IPS-18a (cell line): Measurements from ENCODE around the gene ATP6V0E2.
A peak's percentile ranks its signal among the peaks of the same experiment; 100 is the strongest.

Experiments used
- H3K27ac ChIP-seq: one replicate; pipeline ENCODE4 v1.5.1; 2013; ENCODE audit warnings: low read length
- H3K27me3 ChIP-seq: one replicate; pipeline ENCODE4 v1.6.1; 2013; ENCODE audit warnings: mild to moderate bottlenecking, low read length; ENCODE audit not compliant: control insufficient read depth, insufficient read depth
- H3K36me3 ChIP-seq: one replicate; pipeline ENCODE4 v1.6.1; 2013; ENCODE audit warnings: low read depth, low read length; ENCODE audit not compliant: control insufficient read depth
- H3K4me1 ChIP-seq: one replicate; pipeline ENCODE4 v1.6.1; 2013; ENCODE audit warnings: low read depth, low read length; ENCODE audit not compliant: control insufficient read depth
- H3K4me3 ChIP-seq: one replicate; pipeline ENCODE4 v1.5.1; 2013; ENCODE audit warnings: low read length
- H3K9ac ChIP-seq: one replicate; pipeline ENCODE4 v1.6.1; 2013; ENCODE audit warnings: mild to moderate bottlenecking, low read length, moderate library complexity
- H3K9me3 ChIP-seq: one replicate; pipeline ENCODE4 v1.6.1; 2013; ENCODE audit warnings: low read depth, low read length; ENCODE audit not compliant: control insufficient read depth

Gene ATP6V0E2

GRCh38 chr7:149867762-149868622 lies 5.8 kb upstream of the ATP6V0E2 start:
- Histone ChIP-seq H3K27ac (no peak overlapping the region), H3K9me3 (no peaks in the 10 kb centered on the region), H3K4me3 (no peak overlapping the region), H3K36me3 (no peaks in the 10 kb centered on the region), H3K9ac (no peak overlapping the region), H3K4me1 (peaks cover 2% of the 10 kb centered on the region), H3K27me3 (peaks cover 10% of the 10 kb centered on the region)

- H3K36me3 ChIP-seq = no peaks in the 10 kb centered on the region
- H3K27ac ChIP-seq = no peak overlapping the region
- no peaks in the 10 kb centered on the region for H3K9me3 ChIP-seq
- no peak overlapping the region for H3K4me3 ChIP-seq
- H3K27me3 ChIP-seq = peaks cover 11% of the 10 kb centered on the region
- H3K9ac ChIP-seq = no peak overlapping the region
- peaks cover 3% of the 10 kb centered on the region for H3K4me1 ChIP-seq
Observed at GRCh38 chr7:149868623-149869290, 5.0 kb upstream of the ATP6V0E2 start.

GRCh38 chr7:149869291-149869650 lies 4.5 kb upstream of the ATP6V0E2 start:
- H3K36me3 ChIP-seq = no peaks in the 10 kb centered on the region
- H3K27me3 ChIP-seq = peaks cover 15% of the 10 kb centered on the region
- peaks cover 3% of the 10 kb centered on the region for H3K4me1 ChIP-seq
- H3K4me3 ChIP-seq = no peak overlapping the region
- H3K27ac ChIP-seq = no peak overlapping the region
- no peak overlapping the region for H3K9ac ChIP-seq
- H3K9me3 ChIP-seq = no peaks in the 10 kb centered on the region

GRCh38 chr7:149869867-149870266 lies 3.9 kb upstream of the ATP6V0E2 start:
- no peak overlapping the region for H3K4me3 ChIP-seq
- H3K4me1 ChIP-seq = peaks cover 8% of the 10 kb centered on the region
- no peaks in the 10 kb centered on the region for H3K9me3 ChIP-seq
- no peak overlapping the region for H3K9ac ChIP-seq
- no peak overlapping the region for H3K27ac ChIP-seq
- peaks cover 21% of the 10 kb centered on the region for H3K27me3 ChIP-seq
- H3K36me3 ChIP-seq = no peaks in the 10 kb centered on the region

DNA sequence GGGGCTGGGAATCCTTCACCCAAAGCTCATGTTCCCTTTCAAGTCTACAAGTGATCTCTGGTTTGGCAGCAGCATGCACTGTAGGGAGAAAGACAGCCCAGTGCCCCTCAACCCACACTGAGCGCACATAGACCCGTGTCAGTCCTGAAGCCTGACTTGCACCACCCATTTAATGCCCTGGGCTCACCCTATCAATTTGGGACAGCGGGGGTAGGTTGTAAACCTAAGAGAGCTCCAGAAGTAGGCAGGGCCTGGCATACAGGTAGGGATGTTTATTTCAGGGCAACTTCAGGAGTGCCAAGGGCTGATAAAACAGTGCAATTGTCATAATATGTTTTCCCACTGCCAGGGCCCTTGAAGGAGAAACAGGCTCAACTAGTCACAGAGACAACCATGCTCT lies 3.5 kb upstream of the ATP6V0E2 start:
- no peaks in the 10 kb centered on the region for H3K9me3 ChIP-seq
- no peaks in the 10 kb centered on the region for H3K36me3 ChIP-seq
- peaks cover 25% of the 10 kb centered on the region for H3K27me3 ChIP-seq
- H3K4me1 ChIP-seq = peaks cover 8% of the 10 kb centered on the region
- no peak overlapping the region for H3K4me3 ChIP-seq
- no peak overlapping the region for H3K27ac ChIP-seq
- no peak overlapping the region for H3K9ac ChIP-seq

GRCh38 chr7:149870701-149871483 lies 2.9 kb upstream of the ATP6V0E2 start:
- H3K36me3 ChIP-seq = no peaks in the 10 kb centered on the region
- H3K4me3 ChIP-seq = no peak overlapping the region
- no peak overlapping the region for H3K27ac ChIP-seq
- peaks cover 8% of the 10 kb centered on the region for H3K4me1 ChIP-seq
- H3K27me3 ChIP-seq = peaks cover 30% of the 10 kb centered on the region
- H3K9ac ChIP-seq = no peak overlapping the region
- no peaks in the 10 kb centered on the region for H3K9me3 ChIP-seq

GRCh38 chr7:149871576-149871975 lies 2.2 kb upstream of the ATP6V0E2 start:
- H3K4me3 ChIP-seq = no peak overlapping the region
- no peak overlapping the region for H3K27ac ChIP-seq
- peaks cover 8% of the 10 kb centered on the region for H3K4me1 ChIP-seq

GRCh38 chr7:149872419-149873073 lies 1.2 kb upstream of the ATP6V0E2 start:
- no peak overlapping the region for H3K27ac ChIP-seq
- peak overlapping the region; percentile 30 for H3K9ac ChIP-seq
- H3K4me1 ChIP-seq = peaks cover 8% of the 10 kb centered on the region

More at GRCh38 chr7:149871576-149871975, 2.2 kb upstream of the ATP6V0E2 start:
- Histone ChIP-seq H3K9ac (no peak overlapping the region), H3K27me3 (peaks cover 30% of the 10 kb centered on the region), H3K9me3 (no peaks in the 10 kb centered on the region), H3K36me3 (no peaks in the 10 kb centered on the region)

GRCh38 chr7:149873970-149874643 lies 338 bp downstream of the ATP6V0E2 start:
- Histone ChIP-seq H3K9me3 (no peaks in the 10 kb centered on the region), H3K4me3 (peak overlapping the region; percentile 69), H3K27me3 (peaks cover 30% of the 10 kb centered on the region), H3K27ac (no peak overlapping the region), H3K36me3 (no peaks in the 10 kb centered on the region), H3K4me1 (peaks cover 8% of the 10 kb centered on the region), H3K9ac (no peak overlapping the region)

More at GRCh38 chr7:149872419-149873073, 1.2 kb upstream of the ATP6V0E2 start:
- no peaks in the 10 kb centered on the region for H3K36me3 ChIP-seq
- no peaks in the 10 kb centered on the region for H3K9me3 ChIP-seq
- H3K4me3 ChIP-seq = peak overlapping the region; percentile 69
- H3K27me3 ChIP-seq = peaks cover 30% of the 10 kb centered on the region

DNA sequence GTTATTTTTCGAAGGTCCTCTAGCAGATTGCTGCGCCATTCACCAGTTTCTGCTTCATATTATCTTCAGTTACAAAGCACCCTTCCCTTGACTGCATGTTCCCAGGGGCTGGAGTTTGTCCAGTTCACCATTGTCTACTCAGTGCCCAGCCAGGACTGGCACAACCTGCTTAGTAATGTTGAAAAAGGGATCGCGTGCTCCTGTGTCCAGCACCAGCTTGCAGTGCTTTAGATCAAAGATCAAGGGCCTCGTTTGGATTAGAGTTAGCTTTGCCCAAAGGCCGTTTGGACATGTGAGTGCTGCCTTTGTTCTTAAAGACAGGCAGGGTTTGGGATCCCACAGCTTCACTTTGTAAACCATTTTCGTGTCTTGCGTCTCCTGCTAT lies 867 bp downstream of the ATP6V0E2 start:
- Histone ChIP-seq H3K9ac (no peak overlapping the region), H3K4me3 (peak overlapping the region; percentile 69), H3K9me3 (no peaks in the 10 kb centered on the region), H3K27me3 (peaks cover 30% of the 10 kb centered on the region), H3K36me3 (no peaks in the 10 kb centered on the region), H3K4me1 (peaks cover 8% of the 10 kb centered on the region), H3K27ac (no peak overlapping the region)
